H9 (cell line): ENCODE data around the gene SEMA3A. TPM values are rescaled to one million over a fixed set of nuclear protein-coding genes. Genes with fewer than 3 reads are reported as not detected.

Source experiments
- DNase-seq: peaks from one replicate; pipeline ENCODE4 v3.0.0-alpha.2; 2017
- H2AFZ ChIP-seq: one replicate; pipeline ENCODE4 v1.6.1; 2013; ENCODE audit warnings: mild to moderate bottlenecking, low read length, control low read depth, moderate library complexity
- H2AK5ac ChIP-seq: 2 replicates; pipeline ENCODE4 v1.6.1; 2013; ENCODE audit warnings: low read length, control low read depth, mixed read lengths; ENCODE audit not compliant: insufficient read length
- H2BK120ac ChIP-seq: one replicate; pipeline ENCODE4 v1.6.1; 2013; ENCODE audit warnings: low read depth, mild to moderate bottlenecking, low read length, control low read depth, inconsistent platforms; ENCODE audit not compliant: poor library complexity, severe bottlenecking
- H2BK12ac ChIP-seq: 2 replicates; pipeline ENCODE4 v1.6.1; 2013; ENCODE audit warnings: low read length, control low read depth, mixed read lengths, low read depth; ENCODE audit not compliant: insufficient read length
- H2BK15ac ChIP-seq: 2 replicates; pipeline ENCODE4 v1.6.1; 2013; ENCODE audit warnings: low read depth, low read length, control low read depth
- H2BK20ac ChIP-seq: one replicate; pipeline ENCODE4 v1.6.1; 2013; ENCODE audit warnings: low read depth, mild to moderate bottlenecking, low read length, control low read depth, inconsistent platforms; ENCODE audit not compliant: poor library complexity, severe bottlenecking
- H2BK5ac ChIP-seq: 2 replicates; pipeline ENCODE4 v1.6.1; 2013; ENCODE audit warnings: low read length, control low read depth, mixed read lengths; ENCODE audit not compliant: insufficient read length
- H3K14ac ChIP-seq: 2 replicates; pipeline ENCODE4 v1.6.1; 2013; ENCODE audit warnings: low read length, control low read depth; ENCODE audit not compliant: insufficient read depth
- H3K18ac ChIP-seq: 2 replicates; pipeline ENCODE4 v1.6.1; 2013; ENCODE audit warnings: low read depth, mild to moderate bottlenecking, mixed read lengths, low read length, control low read depth; ENCODE audit not compliant: insufficient read length
- H3K23ac ChIP-seq: 2 replicates; pipeline ENCODE4 v1.6.1; 2013; ENCODE audit warnings: low read length, control low read depth, mixed read lengths, low read depth; ENCODE audit not compliant: insufficient read length
- H3K23me2 ChIP-seq: 2 replicates; pipeline ENCODE4 v1.6.1; 2013; ENCODE audit warnings: low read depth, mild to moderate bottlenecking, mixed read lengths, low read length, control low read depth; ENCODE audit not compliant: insufficient read length, poor library complexity, severe bottlenecking
- H3K27ac ChIP-seq: 2 replicates; pipeline ENCODE4 v1.5.1; 2013; ENCODE audit warnings: low read length, control low read depth, mixed read lengths, low read depth; ENCODE audit not compliant: insufficient read length
- H3K27me3 ChIP-seq: 2 replicates; pipeline ENCODE4 v1.6.1; 2013; ENCODE audit warnings: low read length, control low read depth, inconsistent platforms; ENCODE audit not compliant: insufficient read depth
- H3K4ac ChIP-seq: 2 replicates; pipeline ENCODE4 v1.6.1; 2013; ENCODE audit warnings: low read depth, mild to moderate bottlenecking, control low read depth, inconsistent platforms, low read length, moderate library complexity
- H3K4me1 ChIP-seq: 2 replicates; pipeline ENCODE4 v1.6.1; 2013; ENCODE audit warnings: low read length, control low read depth, inconsistent platforms; ENCODE audit not compliant: insufficient read depth
- H3K4me2 ChIP-seq: 2 replicates; pipeline ENCODE4 v1.6.1; 2013; ENCODE audit warnings: low read length, control low read depth, mixed read lengths; ENCODE audit not compliant: insufficient read length, insufficient read depth
- H3K56ac ChIP-seq: 2 replicates; pipeline ENCODE4 v1.6.1; 2013; ENCODE audit warnings: low read depth, mild to moderate bottlenecking, mixed read lengths, low read length, control low read depth; ENCODE audit not compliant: insufficient read length
- H3K79me1 ChIP-seq: 2 replicates; pipeline ENCODE4 v1.6.1; 2013; ENCODE audit warnings: low read depth, mild to moderate bottlenecking, moderate library complexity, low read length, control low read depth, inconsistent platforms; ENCODE audit not compliant: insufficient read depth, poor library complexity, severe bottlenecking
- H3K79me2 ChIP-seq: 2 replicates; pipeline ENCODE4 v1.6.1; 2013; ENCODE audit warnings: low read length, control low read depth, inconsistent platforms; ENCODE audit not compliant: insufficient read depth
- H3K9ac ChIP-seq: 2 replicates; pipeline ENCODE4 v1.6.1; 2013; ENCODE audit warnings: low read length, control low read depth, mixed read lengths; ENCODE audit not compliant: insufficient read length; ENCODE audit errors: extremely low read depth
- H3K9me3 ChIP-seq: one replicate; pipeline ENCODE4 v1.6.1; 2013; ENCODE audit warnings: low read depth, low read length, inconsistent platforms; ENCODE audit not compliant: control insufficient read depth
- H3T11ph ChIP-seq: one replicate; pipeline ENCODE4 v1.6.1; 2013; ENCODE audit warnings: mild to moderate bottlenecking, low read length, control low read depth, inconsistent platforms
- H4K20me1 ChIP-seq: one replicate; pipeline ENCODE4 v1.6.1; 2013; ENCODE audit not compliant: control insufficient read depth, insufficient read length, insufficient read depth
- H4K5ac ChIP-seq: 2 replicates; pipeline ENCODE4 v1.6.1; 2013; ENCODE audit warnings: low read depth, mild to moderate bottlenecking, mixed read lengths, low read length, control low read depth; ENCODE audit not compliant: insufficient read length
- H4K8ac ChIP-seq: replicated peaks from 2 replicates; pipeline ENCODE4 v1.6.1; 2013; ENCODE audit warnings: low read length, control low read depth, mixed read lengths, low read depth; ENCODE audit not compliant: insufficient read length
- H4K91ac ChIP-seq: 2 replicates; pipeline ENCODE4 v1.6.1; 2013; ENCODE audit warnings: low read depth, mild to moderate bottlenecking, moderate library complexity, mixed read lengths, low read length, control low read depth; ENCODE audit not compliant: insufficient read length
- H3K27ac Mint-ChIP-seq, 3 experiments: 2 replicates in 2 of 3; 3 replicates in 1 of 3; pipeline ENCODE4 v1.8.0; 2020 to 2021; ENCODE audit warnings: mixed read lengths in 3 of 3, mild to moderate bottlenecking in 1 of 3, moderate library complexity in 1 of 3
- H3K27me3 Mint-ChIP-seq: 2 replicates; pipeline ENCODE4 v1.8.0; 2021; ENCODE audit warnings: low read depth, mild to moderate bottlenecking, moderate library complexity, mixed read lengths
- H3K36me3 Mint-ChIP-seq, 3 experiments: 2 replicates in 2 of 3; 3 replicates in 1 of 3; pipeline ENCODE4 v1.8.0; 2020 to 2021; ENCODE audit warnings: low read depth in 3 of 3, mixed read lengths in 3 of 3; ENCODE audit not compliant: insufficient read depth in 1 of 3
- H3K4me1 Mint-ChIP-seq, 2 experiments: 2 replicates each; pipeline ENCODE4 v1.8.0; 2020; ENCODE audit warnings: mixed read lengths in 2 of 2
- H3K4me3 Mint-ChIP-seq, 2 experiments: 2 replicates in 1 of 2; 3 replicates in 1 of 2; pipeline ENCODE4 v1.8.0; 2020 to 2021; ENCODE audit warnings: mild to moderate bottlenecking in 2 of 2, mixed read lengths in 2 of 2, moderate library complexity in 1 of 2
- H3K9me3 Mint-ChIP-seq, 2 experiments: 2 replicates in 1 of 2; 3 replicates in 1 of 2; pipeline ENCODE4 v1.8.0; 2020; ENCODE audit warnings: mild to moderate bottlenecking in 2 of 2, mixed read lengths in 2 of 2, moderate library complexity in 1 of 2
- total RNA-seq: library from RNA; stranded (reverse); gene quantifications from 2 replicates; pipeline ENCODE4 v1.2.1, GENCODE V29; 2021
- TF ChIP-seq, protein P1 (sequence below): fragments of 200-600 bp; sonication (generic); conservative IDR thresholded peaks from 3 replicates; pipeline ENCODE4 v1.8.0; 2021; ENCODE audit warnings: antibody characterized with exemption, mild to moderate bottlenecking

The SEMA3A gene
- total RNA-seq, 1 experiment from 2014 or later, result 60.0 TPM

- H2AFZ ChIP-seq, result no peak overlapping the region
- H4K20me1 ChIP-seq, result no peaks in the 10 kb centered on the region
These were observed 185.5 kb downstream of the SEMA3A start for GRCh38 chr7:84009051-84009450.

More at GRCh38 chr7:84009051-84009450, 185.5 kb downstream of the SEMA3A start:
- Mint-ChIP-seq H3K27ac (no peak overlapping the region), H3K9me3 (no peaks in the 10 kb centered on the region), H3K4me1 (peaks cover 2 to 6% of the 10 kb centered on the region in 2 experiments; a peak in 3 of 4 replicates), H3K36me3 (peaks cover 5 to 33% (median 11%) of the 10 kb centered on the region in 3 experiments; a peak in 4 of 7 replicates), H3K27me3 (no peaks in the 10 kb centered on the region), H3K4me3 (no peak overlapping the region)
- H3K14ac ChIP-seq, result no peak overlapping the region
- H3K56ac ChIP-seq, result no peak overlapping the region
- H3K23me2 ChIP-seq, result no peaks in the 10 kb centered on the region
- no peak overlapping the region for H2BK5ac ChIP-seq
- H2BK12ac ChIP-seq, result no peak overlapping the region
- no peak overlapping the region for H2BK15ac ChIP-seq
- no peak overlapping the region for H3K18ac ChIP-seq
- H4K91ac ChIP-seq, result no peak overlapping the region
- H3K4me1 ChIP-seq, result no peaks in the 10 kb centered on the region
- no peaks in the 10 kb centered on the region for H3K9me3 ChIP-seq
- no peak overlapping the region for H4K8ac ChIP-seq
- no peak overlapping the region for H3K4ac ChIP-seq
- H2BK20ac ChIP-seq, result no peak overlapping the region
- no peaks in the 10 kb centered on the region for H3K79me2 ChIP-seq
- TF ChIP-seq, protein P1, sequence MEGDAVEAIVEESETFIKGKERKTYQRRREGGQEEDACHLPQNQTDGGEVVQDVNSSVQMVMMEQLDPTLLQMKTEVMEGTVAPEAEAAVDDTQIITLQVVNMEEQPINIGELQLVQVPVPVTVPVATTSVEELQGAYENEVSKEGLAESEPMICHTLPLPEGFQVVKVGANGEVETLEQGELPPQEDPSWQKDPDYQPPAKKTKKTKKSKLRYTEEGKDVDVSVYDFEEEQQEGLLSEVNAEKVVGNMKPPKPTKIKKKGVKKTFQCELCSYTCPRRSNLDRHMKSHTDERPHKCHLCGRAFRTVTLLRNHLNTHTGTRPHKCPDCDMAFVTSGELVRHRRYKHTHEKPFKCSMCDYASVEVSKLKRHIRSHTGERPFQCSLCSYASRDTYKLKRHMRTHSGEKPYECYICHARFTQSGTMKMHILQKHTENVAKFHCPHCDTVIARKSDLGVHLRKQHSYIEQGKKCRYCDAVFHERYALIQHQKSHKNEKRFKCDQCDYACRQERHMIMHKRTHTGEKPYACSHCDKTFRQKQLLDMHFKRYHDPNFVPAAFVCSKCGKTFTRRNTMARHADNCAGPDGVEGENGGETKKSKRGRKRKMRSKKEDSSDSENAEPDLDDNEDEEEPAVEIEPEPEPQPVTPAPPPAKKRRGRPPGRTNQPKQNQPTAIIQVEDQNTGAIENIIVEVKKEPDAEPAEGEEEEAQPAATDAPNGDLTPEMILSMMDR, result no peak
- H3K9ac ChIP-seq, result no peak overlapping the region
- no peak overlapping the region for H3T11ph ChIP-seq
- no peak overlapping the region for H3K4me2 ChIP-seq
- no peak overlapping the region for H2AK5ac ChIP-seq
- no peak overlapping the region for H2BK120ac ChIP-seq
- H3K23ac ChIP-seq, result no peak overlapping the region
- no peaks in the 10 kb centered on the region for H3K27me3 ChIP-seq
- no peak overlapping the region for H4K5ac ChIP-seq
- H3K27ac ChIP-seq, result no peak overlapping the region
- DNase-seq, result no peak
- H3K79me1 ChIP-seq, result no peaks in the 10 kb centered on the region
